HG02938 (cell line): ENCODE results near the gene EMP3.

Experiments
- ATAC-seq: cut with Tn5 transposase; IDR thresholded peaks from one replicate; pipeline ENCODE4 v1.9.1; 2021; ENCODE audit warnings: mild to moderate bottlenecking, moderate library complexity; ENCODE audit not compliant: unreplicated experiment

Gene EMP3

DNA sequence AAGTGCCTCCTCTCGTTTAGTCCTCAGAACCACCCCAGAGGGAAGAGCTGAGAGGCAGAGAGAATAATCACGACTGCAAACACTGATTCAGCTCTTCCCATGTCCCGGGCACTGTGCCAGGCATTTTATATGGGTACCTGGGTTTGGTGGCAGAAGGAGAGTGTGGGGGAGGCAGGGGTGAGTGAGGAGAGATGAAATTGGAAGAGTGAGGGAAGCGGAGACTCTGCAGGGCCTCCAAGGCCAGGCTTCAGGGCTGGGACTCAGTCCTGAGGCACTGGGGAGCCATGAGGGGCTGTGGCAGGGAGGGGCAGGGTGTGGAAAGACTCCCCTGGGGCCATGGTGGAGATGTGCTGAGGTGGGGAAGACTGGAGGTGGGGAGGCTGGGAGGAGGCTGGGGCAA, 47.6 kb downstream of the EMP3 start:
- ATAC-seq = no peak

DNA sequence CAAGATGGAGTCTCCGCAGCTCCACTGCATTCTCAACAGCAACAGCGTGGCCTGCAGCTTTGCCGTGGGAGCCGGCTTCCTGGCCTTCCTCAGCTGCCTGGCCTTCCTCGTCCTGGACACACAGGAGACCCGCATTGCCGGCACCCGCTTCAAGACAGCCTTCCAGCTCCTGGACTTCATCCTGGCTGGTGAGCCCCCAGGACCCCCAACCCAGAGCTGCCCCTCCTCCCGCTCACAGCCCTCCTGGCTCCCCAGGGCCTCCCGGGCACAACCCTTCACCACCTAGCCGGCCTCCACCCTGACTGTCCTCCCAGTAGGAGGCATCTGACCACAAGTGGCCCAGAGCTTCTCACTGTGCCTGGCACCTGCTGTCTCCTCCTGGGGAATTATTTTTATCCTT, 48.2 kb downstream of the EMP3 start:
- no peak for ATAC-seq

- no peak for ATAC-seq
These were observed 52.8 kb downstream of the EMP3 start for GRCh38 chr19:48378194-48378570.

DNA sequence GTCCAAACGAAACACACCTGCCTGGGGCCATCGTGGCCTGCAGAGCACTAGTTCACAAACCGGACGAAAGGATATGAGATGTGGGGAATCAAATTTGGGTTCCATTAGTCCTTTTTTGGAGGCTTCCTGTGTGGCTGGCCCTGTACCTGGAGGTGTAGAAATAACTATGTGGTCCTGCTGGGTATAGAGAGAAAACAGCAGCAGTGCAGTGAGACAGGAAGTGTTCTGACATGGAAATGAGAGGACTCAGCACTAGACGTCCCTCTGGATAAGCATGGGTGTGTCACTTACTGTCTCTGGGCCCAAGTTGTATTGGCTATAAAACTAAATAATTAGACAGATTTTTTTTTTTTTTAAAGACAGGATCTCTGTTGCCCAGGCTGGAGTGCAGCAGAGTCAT, 53.7 kb downstream of the EMP3 start:
- no peak for ATAC-seq
